BLaER1 treated with 17β-estradiol and CSF1 and Interleukin-3, amounts not matched to agents 10 nM and 100 nM (cell line): Measurements from ENCODE around the gene GPC6.

Source experiments
- H3K27ac ChIP-seq, 11 experiments: shearing (Covaris generic); formaldehyde crosslinking; 2 replicates each; pipeline ENCODE4 v1.8.1; 2022
- H3K27me3 ChIP-seq, 11 experiments: shearing (Covaris generic); formaldehyde crosslinking; 2 replicates each; pipeline ENCODE4 v1.8.1; 2022
- H3K36me3 ChIP-seq, 11 experiments: shearing (Covaris generic); formaldehyde crosslinking; 2 replicates each; pipeline ENCODE4 v1.8.1; 2022
- H3K4me1 ChIP-seq, 10 experiments: shearing (Covaris generic); formaldehyde crosslinking; 2 replicates each; pipeline ENCODE4 v1.8.1; 2022
- H3K4me2 ChIP-seq, 11 experiments: shearing (Covaris generic); formaldehyde crosslinking; 2 replicates each; pipeline ENCODE4 v1.8.1; 2022
- H3K4me3 ChIP-seq, 10 experiments: shearing (Covaris generic); formaldehyde crosslinking; 2 replicates each; pipeline ENCODE4 v1.8.1; 2022
- H3K9ac ChIP-seq, 11 experiments: shearing (Covaris generic); formaldehyde crosslinking; 2 replicates each; pipeline ENCODE4 v1.8.1; 2022
- H3K9me3 ChIP-seq, 11 experiments: shearing (Covaris generic); formaldehyde crosslinking; replicated peaks in 1 of 11; 2 replicates each; pipeline ENCODE4 v1.8.1; 2022
- H4K20me1 ChIP-seq, 11 experiments: shearing (Covaris generic); formaldehyde crosslinking; 2 replicates each; pipeline ENCODE4 v1.8.1; 2022
- Cebpa-rat ChIP-seq, 11 experiments: shearing (Covaris generic); IDR thresholded peaks; 2 replicates each; pipeline ENCODE4 v1.8.1; 2022

Gene GPC6

GRCh38 chr13:94214975-94215374 lies 988.4 kb downstream of the GPC6 start:
- Histone ChIP-seq H3K9ac (no peak overlapping the region), H4K20me1 (no peaks in the 10 kb centered on the region), H3K36me3 (no peaks in the 10 kb centered on the region), H3K27me3 (no peaks in the 10 kb centered on the region), H3K4me1 (no peaks in the 10 kb centered on the region), H3K4me2 (no peak overlapping the region), H3K9me3 (no peaks in the 10 kb centered on the region), H3K4me3 (no peak overlapping the region), H3K27ac (no peak overlapping the region)
- TF ChIP-seq Cebpa-rat (IDR thresholded peaks at IDR 0.05), result no peak

DNA sequence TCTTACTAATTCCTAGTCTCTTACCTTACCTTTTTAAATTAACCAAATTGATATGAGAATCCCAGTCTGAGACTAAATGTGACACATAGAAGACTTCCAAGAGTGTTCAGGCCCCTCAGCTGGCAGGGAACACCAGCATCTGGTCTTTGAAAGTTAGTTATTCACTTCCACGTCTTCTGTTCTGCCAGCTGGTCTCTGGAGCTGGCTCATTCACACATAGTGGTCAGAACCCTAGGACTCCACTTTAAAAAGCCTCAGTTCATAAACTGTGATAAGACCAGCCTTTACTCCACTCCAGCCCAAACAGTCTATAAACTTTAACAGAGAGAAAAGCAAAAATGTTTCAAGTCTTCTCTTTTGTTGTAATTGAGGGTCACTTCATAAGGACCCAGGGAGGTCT lies 989.9 kb downstream of the GPC6 start:
- TF ChIP-seq Cebpa-rat (IDR thresholded peaks at IDR 0.05), result no peak
- H3K9me3 ChIP-seq, result no peaks in the 10 kb centered on the region
- H3K36me3 ChIP-seq, result no peaks in the 10 kb centered on the region
- no peak overlapping the region for H3K27ac ChIP-seq
- no peaks in the 10 kb centered on the region for H3K27me3 ChIP-seq
- no peak overlapping the region for H3K4me3 ChIP-seq
- no peaks in the 10 kb centered on the region for H3K4me1 ChIP-seq
- no peaks in the 10 kb centered on the region for H4K20me1 ChIP-seq
- no peak overlapping the region for H3K9ac ChIP-seq
- no peak overlapping the region for H3K4me2 ChIP-seq

- Histone ChIP-seq H3K36me3 (no peaks in the 10 kb centered on the region), H3K9me3 (no peaks in the 10 kb centered on the region), H3K9ac (no peak overlapping the region), H3K4me1 (no peaks in the 10 kb centered on the region), H3K27me3 (no peaks in the 10 kb centered on the region), H3K27ac (no peak overlapping the region), H4K20me1 (no peaks in the 10 kb centered on the region), H3K4me2 (no peak overlapping the region), H3K4me3 (no peak overlapping the region)
- no peak for TF ChIP-seq Cebpa-rat (IDR thresholded peaks at IDR 0.05)
These were observed 990.8 kb downstream of the GPC6 start for GRCh38 chr13:94217370-94217769.

- no peak for TF ChIP-seq Cebpa-rat (IDR thresholded peaks at IDR 0.05)
- no peaks in the 10 kb centered on the region for H3K36me3 ChIP-seq
- no peak overlapping the region for H3K9ac ChIP-seq
These were observed 991.9 kb downstream of the GPC6 start for GRCh38 chr13:94218537-94218936.

GRCh38 chr13:94218951-94219350 lies 992.3 kb downstream of the GPC6 start:
- Histone ChIP-seq H3K4me3 (no peak overlapping the region), H3K4me2 (no peak overlapping the region), H3K27ac (no peak overlapping the region), H3K27me3 (no peaks in the 10 kb centered on the region), H3K9ac (no peak overlapping the region), H3K9me3 (no peaks in the 10 kb centered on the region), H3K4me1 (no peaks in the 10 kb centered on the region), H3K36me3 (no peaks in the 10 kb centered on the region), H4K20me1 (no peaks in the 10 kb centered on the region)
- no peak for TF ChIP-seq Cebpa-rat (IDR thresholded peaks at IDR 0.05)

More at GRCh38 chr13:94218537-94218936, 991.9 kb downstream of the GPC6 start:
- Histone ChIP-seq H3K9me3 (no peaks in the 10 kb centered on the region), H3K4me3 (no peak overlapping the region), H3K4me2 (no peak overlapping the region), H3K27ac (no peak overlapping the region), H4K20me1 (no peaks in the 10 kb centered on the region), H3K4me1 (no peaks in the 10 kb centered on the region), H3K27me3 (no peaks in the 10 kb centered on the region)

GRCh38 chr13:94224670-94225069 lies 998.1 kb downstream of the GPC6 start:
- Histone ChIP-seq H3K27me3 (no peaks in the 10 kb centered on the region), H3K4me3 (no peak overlapping the region), H3K9me3 (no peaks in the 10 kb centered on the region), H3K27ac (no peak overlapping the region), H3K36me3 (no peaks in the 10 kb centered on the region), H3K4me2 (no peak overlapping the region), H4K20me1 (no peaks in the 10 kb centered on the region), H3K4me1 (no peaks in the 10 kb centered on the region), H3K9ac (no peak overlapping the region)
- no peak for TF ChIP-seq Cebpa-rat (IDR thresholded peaks at IDR 0.05)

GRCh38 chr13:94227255-94227879 lies 1000.8 kb downstream of the GPC6 start:
- Histone ChIP-seq H3K27ac (no peak overlapping the region), H3K4me3 (no peak overlapping the region), H3K36me3 (no peaks in the 10 kb centered on the region), H3K27me3 (no peaks in the 10 kb centered on the region), H3K4me1 (peaks cover 0 to 7% (median 0%) of the 10 kb centered on the region in 10 experiments; a peak in 3 of 20 replicates), H3K4me2 (no peak overlapping the region), H4K20me1 (no peaks in the 10 kb centered on the region), H3K9me3 (0 out of 22 replicates have a peak, but pooled peaks cover 0 to 4% (median 0%) of the 10 kb centered on the region in 11 experiments), H3K9ac (no peak overlapping the region)
- no peak for TF ChIP-seq Cebpa-rat (IDR thresholded peaks at IDR 0.05)

DNA sequence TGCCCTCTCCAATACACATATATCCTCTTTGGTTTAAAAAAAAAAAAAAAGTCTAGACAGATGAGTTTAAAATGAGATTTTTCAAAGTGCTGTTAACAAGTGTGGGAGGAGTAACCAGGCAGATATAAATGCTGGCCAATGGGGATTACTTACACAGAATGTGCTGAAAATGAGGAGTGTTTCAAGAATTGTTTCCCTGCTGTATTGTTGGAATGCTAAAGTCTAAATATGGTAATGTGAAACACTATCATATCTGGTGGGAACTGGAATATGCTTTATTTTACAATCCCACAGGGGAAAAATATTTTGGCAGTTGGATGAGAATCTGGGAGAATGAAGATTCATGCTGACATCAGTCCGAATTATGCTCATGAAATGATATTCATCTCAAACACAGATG lies 1002.2 kb downstream of the GPC6 start:
- no peak for TF ChIP-seq Cebpa-rat (IDR thresholded peaks at IDR 0.05)
- H3K36me3 ChIP-seq, result no peaks in the 10 kb centered on the region
- H3K4me2 ChIP-seq, result no peak overlapping the region
- no peak overlapping the region for H3K4me3 ChIP-seq
- no peaks in the 10 kb centered on the region for H4K20me1 ChIP-seq
- H3K4me1 ChIP-seq, result peaks cover 0 to 14% (median 7%) of the 10 kb centered on the region in 10 experiments; a peak in 10 of 20 replicates
- 0 out of 22 replicates have a peak, but pooled peaks cover 0 to 4% (median 0%) of the 10 kb centered on the region in 11 experiments for H3K9me3 ChIP-seq
- no peaks in the 10 kb centered on the region for H3K27me3 ChIP-seq
- H3K27ac ChIP-seq, result no peak overlapping the region
- H3K9ac ChIP-seq, result no peak overlapping the region

- no peak overlapping the region for H3K9ac ChIP-seq
- peak overlapping the region in 1 of 11 experiments; percentile 32; a peak in 2 of 22 replicates for H3K27ac ChIP-seq
- no peaks in the 10 kb centered on the region for H3K36me3 ChIP-seq
- H3K27me3 ChIP-seq, result 0 out of 22 replicates have a peak, but pooled peaks cover 0 to 4% (median 0%) of the 10 kb centered on the region in 11 experiments
- peak overlapping the region in 3 of 11 experiments; percentile 35 to 69 (median 45); a peak in 5 of 22 replicates for H3K4me2 ChIP-seq
- no peak overlapping the region for H3K4me3 ChIP-seq
- TF ChIP-seq Cebpa-rat (IDR thresholded peaks at IDR 0.05), result no peak
- H3K9me3 ChIP-seq, result 0 out of 22 replicates have a peak, but pooled peaks cover 0 to 4% (median 0%) of the 10 kb centered on the region in 11 experiments
- no peaks in the 10 kb centered on the region for H4K20me1 ChIP-seq
- peaks cover 12 to 44% (median 20%) of the 10 kb centered on the region in 10 experiments for H3K4me1 ChIP-seq
These were observed 1005.7 kb downstream of the GPC6 start for GRCh38 chr13:94232161-94232950.
